Stimulated activated CD4-positive, alpha-beta T cell treated with anti-CD3 and anti-CD28 coated beads, Interleukin-1b, Interleukin-23, amount 100 ng/mL, for 48 hours (primary cell): ENCODE measurements around the gene IFI6.
"Not testable (repeated sequence)": the region's sequence is repeated elsewhere in the genome, so short reads cannot be mapped to it uniquely, and the experiment has no call there.

Source experiments
- DNase-seq: peaks from one replicate; pipeline ENCODE4 v3.0.0-alpha.2; 2020

IFI6 gene

DNA sequence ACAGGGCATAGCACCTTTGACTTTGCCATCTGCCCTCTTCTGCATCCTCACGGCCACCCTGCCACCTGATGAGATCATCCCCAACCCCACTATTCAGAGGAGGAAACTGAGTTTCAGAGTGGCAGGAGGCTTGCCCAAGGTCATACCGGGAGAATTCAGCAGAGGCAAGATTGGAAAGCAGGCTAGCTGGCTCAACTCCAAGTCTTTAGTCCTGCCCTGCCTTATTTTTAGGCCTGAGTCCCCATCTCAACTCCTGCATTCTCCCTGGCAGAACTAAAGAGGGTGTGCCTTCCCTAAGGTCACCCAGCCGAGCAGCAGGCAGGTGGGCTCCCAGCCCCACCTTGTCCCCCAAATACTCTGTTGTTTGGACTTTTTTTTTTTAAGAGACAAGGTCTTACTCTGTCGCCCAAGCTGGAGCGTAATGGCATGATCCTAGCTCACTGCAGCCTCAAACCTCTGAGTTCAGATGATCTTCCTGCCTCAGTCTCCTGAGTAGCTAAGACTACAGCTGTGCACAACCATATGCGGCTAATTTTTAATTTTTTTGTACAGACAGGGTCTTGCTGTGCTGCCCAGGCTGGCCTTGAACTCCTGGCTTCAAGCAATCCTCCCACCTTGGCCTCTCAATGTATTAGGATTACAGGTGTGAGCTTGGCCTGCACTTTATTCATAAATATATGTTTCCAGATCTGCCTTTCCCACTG lies 23.2 kb downstream of the IFI6 start:
- no peak for DNase-seq

DNA sequence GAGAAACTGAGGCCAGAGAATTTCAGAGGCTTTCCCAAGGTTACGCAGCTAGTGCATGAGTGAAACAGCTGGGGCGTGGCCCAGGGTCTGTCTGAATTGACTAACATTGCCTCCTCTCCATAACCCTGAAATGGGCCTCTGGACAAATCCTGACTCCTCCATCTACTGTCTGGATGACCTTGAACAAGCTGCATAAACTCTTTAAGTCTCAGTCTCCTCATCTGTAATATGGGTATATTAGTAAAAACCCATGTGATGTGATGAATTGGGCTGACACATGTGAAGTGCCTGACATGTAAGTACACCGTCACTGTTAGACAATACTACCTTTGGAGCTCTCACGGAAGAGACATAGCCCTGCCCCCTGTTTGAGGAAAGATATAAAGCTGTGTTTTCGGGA lies 24.7 kb downstream of the IFI6 start:
- DNase-seq: no peak

DNA sequence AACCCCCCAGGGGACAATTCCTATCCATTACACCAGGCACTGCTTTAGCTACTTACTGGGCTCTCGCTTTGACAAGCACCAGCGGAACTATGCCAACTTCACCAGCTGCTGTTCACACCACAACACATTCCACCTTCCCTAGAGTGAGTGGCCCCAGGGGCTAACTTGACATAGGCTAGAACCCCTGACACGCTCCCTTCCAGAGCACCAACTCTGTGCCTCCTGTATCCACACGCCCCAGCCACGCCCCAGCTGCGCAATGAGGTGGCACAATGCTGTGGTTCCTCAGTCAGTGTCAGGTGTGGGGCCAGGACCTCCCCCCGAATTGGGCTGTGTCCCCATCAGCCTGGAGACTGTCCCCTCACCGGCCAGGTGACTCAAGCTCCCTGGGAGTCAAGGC lies 25.3 kb downstream of the IFI6 start:
- no peak for DNase-seq

DNA sequence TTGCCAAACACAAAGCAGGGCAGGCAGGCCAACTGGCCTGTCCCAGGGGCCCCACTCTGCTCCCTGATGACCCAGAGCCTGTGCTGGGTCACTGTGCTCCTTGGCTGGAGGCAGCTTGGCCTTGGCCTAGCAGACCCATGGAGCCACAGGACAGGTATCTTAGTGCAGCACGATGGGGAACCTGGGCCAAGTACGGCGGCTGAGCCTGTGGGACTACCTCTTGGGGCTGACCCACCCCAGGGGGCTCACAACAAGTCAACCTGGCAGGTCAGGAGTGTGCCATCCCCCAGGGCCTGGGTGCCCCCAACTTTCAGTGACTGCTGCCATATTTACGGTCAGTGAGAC lies 26.9 kb downstream of the IFI6 start:
- DNase-seq: no peak

DNA sequence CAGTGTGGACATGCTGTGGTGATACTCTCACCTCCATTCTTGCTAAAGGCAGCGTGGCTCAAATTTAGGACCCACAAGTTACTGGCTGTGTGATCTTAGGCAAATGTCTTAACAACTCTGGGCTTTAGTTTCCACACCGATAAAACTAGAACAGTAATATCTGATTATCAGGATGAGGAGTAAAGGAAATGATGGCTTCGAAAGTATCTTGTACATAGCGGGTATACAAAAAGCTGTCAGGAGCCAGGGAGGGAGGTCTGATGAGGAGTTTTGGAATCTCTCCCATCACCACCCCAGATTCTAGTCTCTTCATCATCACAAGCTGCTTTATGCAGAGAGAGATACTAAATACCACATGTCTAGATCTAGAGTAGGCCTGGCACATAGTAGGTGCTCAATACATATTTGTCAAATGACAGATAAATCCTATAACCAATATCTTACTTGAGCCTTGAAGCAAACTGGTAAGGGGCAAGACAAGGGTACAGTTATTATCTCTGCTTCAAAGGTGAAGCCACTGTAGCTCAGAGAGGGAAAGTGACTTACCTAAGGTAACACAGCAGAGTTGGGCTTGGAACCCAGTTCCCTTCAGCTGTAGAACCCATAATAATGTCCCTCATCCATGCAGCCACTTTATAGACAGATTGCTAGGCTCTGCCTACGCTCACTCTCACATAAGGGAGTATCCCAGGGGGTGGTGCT lies 27.5 kb downstream of the IFI6 start:
- no peak for DNase-seq

DNA sequence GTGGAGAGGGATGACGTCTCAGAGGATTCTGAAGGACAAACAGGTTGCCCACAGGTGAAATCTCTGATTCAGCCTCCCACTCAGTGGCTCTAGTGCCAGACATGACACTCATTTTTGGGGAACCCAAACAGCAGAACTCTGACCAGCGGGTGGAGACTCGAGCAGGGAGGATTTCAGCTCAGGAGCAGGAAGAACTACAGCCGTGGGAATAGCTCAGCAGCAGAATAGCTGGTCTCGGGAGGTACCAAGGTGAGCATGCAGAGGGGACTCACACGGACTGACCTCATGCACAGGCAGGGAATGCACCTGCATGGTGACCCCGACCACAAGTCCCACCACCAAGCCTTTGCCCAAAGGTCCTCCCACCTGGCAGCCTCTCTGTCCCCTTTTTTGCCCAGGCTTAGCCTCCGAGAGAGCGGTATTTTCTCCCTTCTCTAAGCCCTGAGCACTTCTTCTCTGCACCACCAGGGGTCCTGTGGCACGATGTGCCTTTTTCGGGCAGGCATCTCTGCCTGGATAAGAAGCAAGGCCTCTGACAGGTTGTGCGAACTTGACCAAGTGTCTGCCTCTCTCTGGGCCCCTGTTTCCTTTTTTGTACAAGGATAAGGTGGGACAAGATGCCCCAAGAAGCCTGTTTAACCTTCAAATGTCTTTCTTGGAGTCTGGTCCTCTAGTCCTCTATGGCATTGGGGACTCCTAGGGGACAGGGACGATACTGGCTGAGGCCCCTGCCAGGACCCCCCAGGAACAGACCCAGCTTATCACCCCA lies 28.2 kb downstream of the IFI6 start:
- DNase-seq: peak; percentile 68

DNA sequence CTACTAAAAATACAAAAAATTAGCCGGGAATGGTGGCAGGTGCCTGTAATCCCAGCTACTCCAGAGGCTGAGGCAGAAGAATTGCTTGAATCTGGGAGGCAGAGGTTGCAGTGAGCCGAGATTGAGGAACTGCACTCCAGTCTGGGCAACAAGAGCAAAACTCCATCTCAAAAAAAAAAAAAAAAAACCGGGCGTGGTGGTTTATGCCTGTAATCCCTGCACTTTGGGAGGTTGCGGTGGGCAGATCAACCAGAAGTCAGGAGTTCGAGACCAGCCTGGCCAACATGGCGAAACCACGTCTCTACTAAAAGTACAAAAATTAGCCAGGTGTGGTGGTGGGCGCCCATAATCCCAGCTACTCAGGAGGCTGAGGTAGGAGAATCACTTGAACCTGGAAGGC lies 31.5 kb downstream of the IFI6 start:
- DNase-seq: not testable (repeated sequence)

DNA sequence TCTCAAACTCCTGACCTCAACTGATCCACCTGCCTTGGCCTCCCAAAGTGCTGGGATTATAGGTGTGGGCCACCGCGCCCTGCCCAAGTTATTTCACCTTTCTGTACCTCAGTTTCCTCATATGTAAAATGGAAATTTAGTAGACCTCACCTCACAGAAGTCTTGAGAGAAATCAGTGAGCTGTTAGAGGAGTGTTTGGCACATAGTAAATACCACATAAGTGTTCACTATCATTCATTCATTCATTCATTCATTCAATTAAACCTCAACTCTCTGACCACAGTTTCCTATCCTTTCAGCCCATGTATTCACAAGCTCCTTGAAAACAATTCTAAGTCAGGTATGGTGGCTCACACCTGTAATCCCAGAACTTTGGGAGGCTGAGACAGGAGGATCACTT lies 33.2 kb downstream of the IFI6 start:
- no peak for DNase-seq

DNA sequence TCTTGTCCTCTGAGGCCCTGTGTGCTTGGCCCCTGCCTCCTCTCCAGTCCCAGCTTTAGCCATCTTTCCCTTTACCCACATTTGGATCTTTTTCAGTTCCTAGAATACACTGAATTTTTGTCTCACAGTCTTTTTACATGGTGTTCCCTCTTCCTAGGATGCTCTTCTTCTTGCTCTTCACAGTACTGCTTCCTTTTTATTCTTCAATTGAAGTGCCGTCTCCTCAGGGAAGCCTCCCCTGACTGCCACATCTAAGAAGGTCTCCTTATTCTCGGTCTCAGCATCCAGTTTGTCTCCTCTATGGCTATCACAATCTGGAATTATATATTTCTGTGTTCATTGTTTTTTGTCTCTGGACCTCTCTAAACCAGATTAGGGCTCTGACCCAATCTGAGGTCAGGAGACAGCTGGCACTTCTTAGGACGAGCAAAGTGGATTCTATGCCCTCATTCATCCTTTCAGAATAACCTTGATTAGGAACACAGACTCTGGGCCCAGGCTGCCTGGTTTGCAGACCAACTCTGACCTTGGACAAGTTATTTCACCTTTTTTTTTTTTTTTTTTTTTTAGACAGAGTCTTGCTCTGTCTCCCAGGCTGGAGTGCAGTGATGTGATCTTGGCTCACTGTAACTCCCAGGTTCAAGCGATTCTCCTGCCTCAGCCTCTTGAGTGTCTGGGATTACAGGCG lies 33.8 kb downstream of the IFI6 start:
- no peak for DNase-seq

DNA sequence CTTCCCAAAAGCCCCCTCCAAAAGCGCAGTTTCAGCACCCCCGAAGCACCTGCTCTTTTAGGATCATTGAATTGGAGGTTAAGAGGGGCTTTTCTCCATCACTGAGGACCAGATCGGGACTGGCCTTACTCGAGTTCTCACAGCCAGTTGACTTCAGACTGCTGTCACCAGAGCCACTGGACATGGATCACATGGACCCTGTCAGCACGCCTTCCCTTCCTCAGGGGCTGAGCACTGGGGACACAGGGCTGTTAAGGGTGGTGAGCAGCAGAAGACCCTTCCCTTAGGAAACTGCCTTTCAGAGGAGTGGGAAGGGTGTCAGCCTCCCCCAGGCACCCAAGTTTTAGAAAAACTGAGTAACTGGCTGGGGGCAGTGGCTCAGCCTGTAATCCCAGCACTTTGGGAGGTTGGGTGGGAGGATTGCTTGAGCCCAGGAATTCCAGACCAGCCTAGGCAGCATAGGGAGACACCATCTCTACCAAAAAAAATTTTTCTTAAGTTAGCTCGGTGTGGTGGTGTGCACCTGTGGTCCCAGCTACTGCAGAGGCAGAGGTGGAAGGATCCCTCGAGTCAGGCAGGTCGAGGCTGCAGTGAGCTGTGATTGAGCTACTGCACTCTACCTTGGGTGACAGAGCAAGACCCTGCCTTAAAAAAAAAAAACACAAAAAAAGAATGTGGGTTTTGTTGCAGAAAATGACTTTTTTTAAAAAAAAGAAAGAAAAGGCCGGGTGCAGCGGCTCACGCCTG lies 36.4 kb downstream of the IFI6 start:
- DNase-seq: no peak

DNA sequence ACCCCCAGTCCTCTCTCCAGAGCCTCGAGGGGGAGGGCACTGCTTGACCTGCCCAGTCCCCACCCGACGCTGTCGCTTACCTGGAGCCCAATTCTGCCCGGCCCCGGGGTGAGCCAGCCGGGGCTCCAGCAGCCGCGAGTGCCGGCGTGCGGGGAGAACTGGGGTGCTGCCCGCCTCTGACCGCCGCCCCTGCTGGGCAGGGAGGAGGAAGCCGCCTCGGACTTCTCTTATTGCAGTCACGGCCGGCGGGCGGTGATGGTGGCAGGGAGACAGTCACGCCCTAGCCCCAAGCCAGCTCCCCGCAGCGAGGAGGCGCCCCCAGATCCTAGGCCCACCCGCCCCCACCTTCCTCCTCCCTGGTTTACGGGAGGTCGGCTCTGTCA lies 37.0 kb downstream of the IFI6 start, which contains the start of gene FGR:
TSS of gene FGR (minus strand) at position 201 of the 383 bp plus-strand sequence. CDS start 11,269 bp downstream, outside the sequence.
- no peak for DNase-seq

DNA sequence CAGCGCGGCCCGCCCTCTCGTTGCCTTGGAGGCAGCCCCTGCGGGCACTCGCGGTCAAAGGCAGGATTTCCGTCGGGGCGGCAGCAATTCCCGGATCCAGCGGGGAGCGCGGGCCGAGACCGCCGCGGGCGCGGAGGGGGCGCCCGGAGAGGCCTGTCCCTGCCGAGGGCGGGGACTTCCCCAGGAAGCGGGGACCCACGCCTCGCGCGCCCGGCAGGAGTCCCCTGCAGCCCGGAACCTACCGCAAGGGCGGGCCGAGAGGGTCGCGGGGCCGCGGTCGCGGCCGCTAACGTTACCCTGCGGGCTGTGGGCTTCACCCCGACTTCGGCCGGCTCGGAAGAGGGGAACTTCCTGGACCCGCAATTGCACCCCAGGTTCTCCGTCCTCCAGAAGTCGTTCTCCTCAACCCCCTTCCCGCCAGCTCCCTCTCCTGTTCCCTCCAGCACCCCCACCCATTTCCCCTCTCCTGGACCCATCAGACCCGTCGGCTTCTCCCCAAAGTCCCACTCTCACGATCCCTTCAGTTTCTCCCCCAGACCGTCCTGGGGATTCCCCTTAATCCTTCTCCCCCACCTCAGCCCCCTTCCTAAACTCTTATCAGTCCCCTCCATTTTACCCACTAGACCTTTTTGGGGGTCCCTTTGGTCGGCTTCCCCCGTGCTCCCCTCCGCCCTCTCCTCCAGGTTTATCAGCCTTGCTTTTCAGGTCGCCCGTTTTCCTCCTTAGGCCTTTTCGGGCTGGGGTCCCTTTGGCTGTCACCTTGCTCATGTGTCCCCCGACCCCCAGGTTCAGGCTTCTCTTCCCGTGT lies 37.6 kb downstream of the IFI6 start:
- DNase-seq: peak; percentile 30

DNA sequence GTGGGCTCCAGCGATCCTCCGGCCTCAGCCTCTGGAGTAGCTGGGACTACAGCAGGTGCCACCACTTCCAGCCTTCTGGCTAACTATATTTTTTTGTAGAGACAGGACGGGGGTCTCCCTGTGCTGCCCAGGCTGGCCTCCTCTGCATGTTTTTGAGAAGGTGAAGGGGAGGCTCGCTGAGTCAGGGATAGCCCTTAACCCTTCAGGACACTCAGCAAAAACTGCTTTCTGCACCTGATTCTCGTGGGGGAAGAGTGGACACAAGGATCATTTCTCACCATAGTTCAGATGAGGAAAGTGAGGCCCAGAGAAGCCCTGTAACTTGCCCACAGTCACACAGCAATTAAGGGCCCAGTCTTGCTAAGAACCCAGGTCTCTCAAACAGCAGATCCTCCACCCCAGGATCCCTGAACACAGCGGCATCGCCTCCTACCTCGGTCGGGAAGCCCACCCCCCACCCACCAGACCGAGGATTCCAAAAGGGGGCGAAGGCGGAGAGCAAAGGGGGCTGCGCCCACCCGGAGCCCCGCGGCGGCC lies 38.3 kb downstream of the IFI6 start:
- DNase-seq: no peak

DNA sequence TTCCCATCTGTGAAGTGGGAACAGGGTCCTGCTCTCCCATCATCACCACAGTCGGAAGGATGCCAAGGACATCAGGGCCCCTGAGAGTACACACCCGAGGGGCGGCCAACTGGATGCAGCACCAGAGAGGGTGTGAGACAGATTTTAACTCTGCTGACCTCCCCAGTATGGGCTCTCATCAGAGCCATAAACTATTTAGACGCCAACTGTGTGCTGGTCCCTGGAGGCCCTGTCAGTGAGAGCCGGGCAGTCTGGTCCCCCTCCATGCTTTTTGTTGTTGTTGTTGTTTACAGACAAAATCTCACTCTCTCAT lies 38.7 kb downstream of the IFI6 start:
- DNase-seq: no peak

DNA sequence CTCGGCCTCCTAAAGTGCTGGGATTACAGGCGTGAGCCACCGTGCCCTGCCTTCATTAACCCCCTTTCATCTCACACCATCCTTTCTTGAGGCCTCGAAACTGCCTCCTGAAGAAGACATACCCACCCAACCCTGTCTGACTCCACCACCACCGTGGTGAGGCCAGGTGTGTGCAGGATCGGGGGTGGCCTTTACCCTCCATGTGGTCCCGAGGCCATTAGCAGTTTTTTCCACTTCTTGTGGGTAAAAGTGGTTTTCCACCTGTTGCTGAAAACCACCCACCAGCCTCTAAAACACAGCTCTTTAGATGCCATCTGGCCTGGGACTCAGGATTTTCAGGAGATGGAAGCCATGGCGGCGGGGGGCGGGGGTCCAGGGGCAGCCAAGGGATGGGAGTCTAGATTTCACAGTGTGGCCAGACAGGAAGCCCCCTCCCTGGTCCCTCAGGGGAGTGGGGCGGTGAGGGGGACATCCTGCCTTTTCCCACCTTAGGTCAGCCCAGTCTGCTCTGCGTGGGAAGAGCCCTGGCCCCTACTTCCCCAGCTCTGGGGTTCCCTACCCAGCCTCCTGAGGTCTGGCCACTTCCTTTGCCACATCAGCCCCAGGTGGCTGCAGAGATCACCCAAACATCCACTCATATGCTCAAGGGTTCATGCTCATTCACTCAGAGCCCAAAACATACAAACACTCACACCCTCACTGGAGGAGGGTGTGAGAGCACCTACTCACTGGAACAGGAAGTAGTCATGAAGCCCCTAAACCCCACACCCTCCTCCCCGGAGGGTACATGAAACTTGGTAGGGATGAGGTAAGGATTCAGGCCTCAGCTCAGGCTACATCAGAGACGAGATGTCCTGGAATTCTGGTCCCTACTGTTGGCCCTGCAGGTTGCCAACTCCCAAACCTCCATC lies 39.4 kb downstream of the IFI6 start:
- peak; percentile 73 for DNase-seq

DNA sequence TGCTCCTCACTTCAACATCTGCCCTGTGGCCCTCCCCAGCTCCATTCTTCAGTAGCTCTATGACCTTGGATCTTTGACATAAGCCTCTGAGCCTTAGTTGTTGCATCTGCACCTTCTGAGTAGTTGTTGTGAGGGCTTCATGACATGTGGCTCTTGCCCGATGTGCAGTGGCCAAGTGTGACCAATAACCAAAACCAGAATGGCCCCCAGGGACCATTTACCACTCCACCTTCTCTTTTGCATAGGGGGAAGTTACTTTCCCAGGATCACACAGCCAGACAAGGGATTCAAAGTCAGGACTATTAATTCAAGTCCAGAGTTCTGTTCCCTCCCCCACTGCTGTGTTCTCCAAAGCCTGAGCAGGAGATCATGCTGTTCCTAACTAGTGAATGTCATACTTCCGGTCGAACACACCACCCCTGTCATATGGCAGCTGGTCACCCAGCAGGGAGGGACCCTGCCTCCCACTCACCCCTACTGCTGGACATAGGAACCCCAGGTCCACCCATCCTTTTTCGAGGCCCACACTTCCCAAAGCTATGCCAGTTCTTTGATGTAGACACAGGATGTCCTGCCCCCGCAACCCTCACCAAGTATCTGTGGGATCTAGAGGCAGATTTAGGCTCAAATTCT lies 41.0 kb downstream of the IFI6 start:
- DNase-seq: no peak

DNA sequence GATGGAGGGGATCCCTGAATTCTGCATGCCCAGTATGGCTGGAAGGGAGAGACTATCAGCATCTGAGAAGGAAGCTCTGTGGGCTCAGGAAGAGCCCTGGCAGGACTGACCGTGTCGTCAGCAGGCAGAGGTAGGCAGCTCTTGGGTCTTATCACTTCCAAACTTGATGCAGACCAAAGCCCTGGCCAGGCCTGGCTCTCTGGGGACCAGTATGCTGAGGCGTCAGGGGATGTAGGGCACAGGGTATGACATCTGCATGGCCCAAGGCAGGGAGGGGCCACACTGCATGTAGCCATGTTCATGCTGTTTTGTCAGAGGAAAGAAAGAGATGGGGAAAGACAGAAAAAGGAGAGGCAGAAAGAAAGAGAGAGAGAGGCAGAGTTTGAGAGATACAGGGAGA lies 43.3 kb downstream of the IFI6 start:
- no peak for DNase-seq

DNA sequence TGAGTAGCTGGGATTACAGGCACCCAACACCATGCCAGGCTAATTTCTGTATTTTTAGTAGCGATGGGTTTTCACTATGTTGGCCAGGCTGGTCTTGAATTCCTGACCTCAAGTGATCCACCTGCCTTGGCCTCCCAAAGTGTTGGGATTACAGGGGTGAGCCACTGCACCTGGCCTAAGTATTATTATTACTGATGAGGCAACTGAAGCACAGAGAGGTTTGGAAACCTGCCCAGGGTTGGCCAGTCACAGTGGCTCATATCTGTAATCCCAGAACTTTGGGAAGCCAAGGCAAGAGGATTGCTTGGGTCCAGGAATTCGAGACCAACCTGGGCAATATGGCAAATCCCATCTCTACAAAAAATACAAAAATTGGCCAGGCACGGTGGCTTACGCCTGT lies 44.3 kb downstream of the IFI6 start:
- DNase-seq: not testable (repeated sequence)

DNA sequence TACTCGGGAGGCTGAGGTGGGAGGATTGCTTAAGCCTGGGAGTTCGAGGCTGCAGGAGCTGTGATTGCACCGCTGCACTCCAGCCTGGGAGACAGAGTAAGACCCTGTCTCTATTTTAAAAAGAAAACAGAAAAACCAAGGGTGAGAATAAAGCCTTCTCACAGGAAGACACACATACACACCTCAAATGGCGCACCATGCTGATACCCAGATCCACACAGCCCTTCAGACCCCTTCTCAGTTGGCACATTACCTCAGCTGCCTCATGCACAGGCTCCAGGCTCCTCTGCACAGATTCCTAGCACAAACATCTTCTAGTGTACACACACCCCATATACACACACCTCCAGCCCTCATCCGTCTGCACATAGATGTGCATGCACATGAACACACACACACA lies 44.9 kb downstream of the IFI6 start:
- DNase-seq: no peak
